ENCODE results near the gene SLC6A3.
"Not testable (repeated sequence)": the region's sequence is repeated elsewhere in the genome, so short reads cannot be mapped to it uniquely, and the experiment has no call there.

The SLC6A3 gene

GRCh38 chr5:1385395-1386273, 59.6 kb downstream of the SLC6A3 start:
- DNase-seq (ENCODE audit: low read depth), result no peak

GRCh38 chr5:1384521-1384920, 60.7 kb downstream of the SLC6A3 start:
- DNase-seq (ENCODE audit: low read depth), result no peak

GRCh38 chr5:1383886-1384401, 61.3 kb downstream of the SLC6A3 start:
- DNase-seq (ENCODE audit: low read depth), result no peak

- no peak for DNase-seq (ENCODE audit: low read depth)
Measured at GRCh38 chr5:1383344-1383743, 61.9 kb downstream of the SLC6A3 start.

GRCh38 chr5:1382248-1382700, 63.0 kb downstream of the SLC6A3 start:
- no peak for DNase-seq (ENCODE audit: low read depth)

- no peak for DNase-seq (ENCODE audit: low read depth)
Measured at GRCh38 chr5:1381370-1382247, 63.6 kb downstream of the SLC6A3 start.

GRCh38 chr5:1380910-1381309, 64.3 kb downstream of the SLC6A3 start:
- no peak for DNase-seq (ENCODE audit: low read depth)

GRCh38 chr5:1380011-1380817, 65.0 kb downstream of the SLC6A3 start:
- DNase-seq (ENCODE audit: low read depth), result no peak

- no peak for DNase-seq (ENCODE audit: low read depth)
Measured at GRCh38 chr5:1378866-1379659, 66.2 kb downstream of the SLC6A3 start.

GRCh38 chr5:1378096-1378495, 67.1 kb downstream of the SLC6A3 start:
- no peak for DNase-seq (ENCODE audit: low read depth)

GRCh38 chr5:1376981-1377380, 68.3 kb downstream of the SLC6A3 start:
- no peak for DNase-seq (ENCODE audit: low read depth)

- DNase-seq (ENCODE audit: low read depth), result no peak
Measured at GRCh38 chr5:1375871-1376810, 69.1 kb downstream of the SLC6A3 start.

- no peak for DNase-seq (ENCODE audit: low read depth)
Measured at GRCh38 chr5:1374679-1375055, 70.6 kb downstream of the SLC6A3 start.

- no peak for DNase-seq (ENCODE audit: low read depth)
Measured at GRCh38 chr5:1374030-1374678, 71.1 kb downstream of the SLC6A3 start.

- not testable (repeated sequence) for DNase-seq (ENCODE audit: low read depth)
Measured at GRCh38 chr5:1371972-1372342, 73.3 kb downstream of the SLC6A3 start.

- DNase-seq (ENCODE audit: low read depth), result no peak
Measured at GRCh38 chr5:1371218-1371971, 73.8 kb downstream of the SLC6A3 start.

GRCh38 chr5:1370006-1370405, 75.2 kb downstream of the SLC6A3 start:
- DNase-seq (ENCODE audit: low read depth), result no peak

GRCh38 chr5:1368756-1369155, 76.5 kb downstream of the SLC6A3 start:
- DNase-seq (ENCODE audit: low read depth), result no peak

- DNase-seq (ENCODE audit: low read depth), result no peak
Measured at GRCh38 chr5:1368236-1368635, 77.0 kb downstream of the SLC6A3 start.

Measured in GM04503 (cell line).